HUES64 (cell line): Measurements from ENCODE around the gene HAGH.

Experiments used
- H3K27ac ChIP-seq: 2 replicates; pipeline ENCODE4 v1.7.0; 2013; ENCODE audit warnings: low read depth, low read length, inconsistent platforms
- H3K27me3 ChIP-seq: 2 replicates; pipeline ENCODE4 v1.6.1; 2013; ENCODE audit warnings: mild to moderate bottlenecking, low read length; ENCODE audit not compliant: insufficient read depth
- H3K36me3 ChIP-seq: 2 replicates; pipeline ENCODE4 v1.6.1; 2013; ENCODE audit warnings: mild to moderate bottlenecking, low read length; ENCODE audit not compliant: insufficient read depth
- H3K4me1 ChIP-seq: 2 replicates; pipeline ENCODE4 v1.6.1; 2013; ENCODE audit warnings: mild to moderate bottlenecking, low read length, moderate library complexity; ENCODE audit not compliant: insufficient read depth
- H3K4me3 ChIP-seq: 2 replicates; pipeline ENCODE4 v1.5.1; 2013; ENCODE audit warnings: mild to moderate bottlenecking, low read length, moderate library complexity
- H3K9ac ChIP-seq: 2 replicates; pipeline ENCODE4 v1.6.1; 2013; ENCODE audit warnings: mild to moderate bottlenecking, low read depth, low read length
- H3K9me3 ChIP-seq: 2 replicates; pipeline ENCODE4 v1.6.1; 2013; ENCODE audit warnings: low read depth, low read length; ENCODE audit not compliant: insufficient read depth
- WGBS: fragments of 150-250, 120-280 bp; methylation state at CpG from one replicate; pipeline ENCODE4 v1.1.7; 2013; ENCODE audit warnings: missing lambda C conversion rate; 5-methylcytosine and 5-hydroxymethylcytosine counted together

Gene HAGH

DNA sequence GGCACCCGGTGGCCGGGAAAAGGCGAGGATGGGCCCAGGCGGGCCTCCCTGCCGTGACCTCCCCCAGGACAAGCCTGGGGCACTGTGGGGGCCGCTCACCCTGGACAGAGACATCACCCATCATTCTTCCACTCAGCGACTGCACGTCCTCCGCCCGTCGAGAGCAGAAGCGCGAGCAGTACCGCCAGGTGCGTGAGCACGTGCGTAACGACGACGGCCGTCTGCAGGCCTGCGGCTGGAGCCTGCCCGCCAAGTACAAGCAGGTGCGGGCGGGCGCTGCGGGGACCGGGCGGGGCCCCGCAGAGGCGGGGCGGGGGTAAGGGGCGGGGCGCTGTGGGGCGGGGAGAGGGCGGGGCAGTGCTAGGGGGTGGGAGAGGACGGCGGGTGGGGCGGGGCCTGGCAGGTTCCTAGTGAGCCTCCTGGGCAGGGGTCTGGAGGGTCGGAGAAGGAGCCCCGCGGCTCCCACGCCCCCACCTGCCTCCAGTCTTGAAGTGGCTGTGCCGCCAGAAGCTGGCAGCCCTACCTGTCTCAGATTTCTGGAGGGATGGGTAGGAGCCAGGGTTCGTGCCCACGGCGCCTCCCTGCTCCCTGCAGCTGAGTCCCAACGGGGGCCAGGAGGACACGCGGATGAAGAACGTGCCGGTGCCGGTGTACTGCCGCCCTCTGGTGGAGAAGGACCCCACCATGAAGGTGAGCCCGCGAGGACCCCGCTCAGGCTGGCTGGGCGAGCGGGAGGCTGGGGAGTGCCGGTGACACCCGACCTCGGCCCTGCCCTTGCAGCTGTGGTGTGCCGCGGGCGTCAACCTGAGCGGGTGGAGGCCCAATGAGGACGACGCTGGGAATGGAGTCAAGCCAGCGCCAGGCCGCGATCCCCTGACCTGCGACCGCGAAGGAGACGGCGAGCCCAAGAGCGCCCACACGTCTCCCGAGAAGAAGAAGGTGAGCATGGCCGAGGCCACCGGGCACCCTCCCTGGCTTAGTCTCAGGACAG, 62.8 kb downstream of the HAGH start:
- H3K36me3 ChIP-seq = peaks cover 30% of the 10 kb centered on the region; the same call in 1 of the 2 replicates
- no peaks in the 10 kb centered on the region for H3K4me1 ChIP-seq
- H3K9ac ChIP-seq = peak overlapping the region; percentile 4; the same call in 1 of the 2 replicates
- 50% methylated on average over 68 of the region's 81 CpGs for WGBS
- H3K27ac ChIP-seq = peak overlapping the region; percentile 26; the same call in 1 of the 2 replicates
- no peaks in the 10 kb centered on the region for H3K27me3 ChIP-seq
- peak overlapping the region; percentile 37 for H3K4me3 ChIP-seq
- no peaks in the 10 kb centered on the region for H3K9me3 ChIP-seq

DNA sequence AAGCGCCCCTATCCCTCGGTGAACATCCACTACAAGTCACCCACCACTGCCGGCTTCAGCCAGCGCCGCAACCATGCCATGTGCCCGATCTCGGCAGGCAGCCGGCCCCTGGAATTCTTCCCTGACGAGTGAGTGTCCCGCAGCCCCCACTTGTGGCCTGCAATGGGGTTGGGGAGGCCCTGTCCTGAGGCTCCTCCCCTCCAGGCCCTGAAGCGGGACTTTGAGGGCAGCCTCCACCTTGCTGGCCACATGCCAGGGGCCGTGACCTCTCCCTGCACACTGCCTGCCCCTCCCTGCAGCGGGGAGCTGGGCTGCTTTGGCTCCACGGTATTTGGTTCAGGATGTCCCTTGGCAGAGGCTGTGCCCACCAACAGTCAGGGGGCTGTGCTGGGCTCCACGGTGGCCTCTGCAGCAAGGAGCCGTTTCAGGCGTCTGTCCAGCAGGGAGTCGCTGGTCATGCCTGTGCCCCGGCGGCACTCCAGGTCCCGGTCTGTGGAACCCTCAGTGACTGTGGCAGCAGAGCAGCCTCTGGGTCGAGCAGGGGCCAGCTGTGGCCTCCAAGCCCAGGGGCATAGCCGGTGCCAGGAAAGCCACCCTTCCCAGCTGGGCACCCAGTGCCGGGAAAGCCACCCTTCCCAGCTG, 63.6 kb downstream of the HAGH start:
- H3K36me3 ChIP-seq = peaks cover 24% of the 10 kb centered on the region; the same call in 1 of the 2 replicates
- H3K4me3 ChIP-seq = no peak overlapping the region
- H3K4me1 ChIP-seq = no peaks in the 10 kb centered on the region
- 92% methylated on average over 24 of the region's 24 CpGs for WGBS
- H3K27me3 ChIP-seq = no peaks in the 10 kb centered on the region
- no peak overlapping the region; the same call in 1 of the 2 replicates for H3K9ac ChIP-seq
- H3K27ac ChIP-seq = no peak overlapping the region
- H3K9me3 ChIP-seq = no peaks in the 10 kb centered on the region

DNA sequence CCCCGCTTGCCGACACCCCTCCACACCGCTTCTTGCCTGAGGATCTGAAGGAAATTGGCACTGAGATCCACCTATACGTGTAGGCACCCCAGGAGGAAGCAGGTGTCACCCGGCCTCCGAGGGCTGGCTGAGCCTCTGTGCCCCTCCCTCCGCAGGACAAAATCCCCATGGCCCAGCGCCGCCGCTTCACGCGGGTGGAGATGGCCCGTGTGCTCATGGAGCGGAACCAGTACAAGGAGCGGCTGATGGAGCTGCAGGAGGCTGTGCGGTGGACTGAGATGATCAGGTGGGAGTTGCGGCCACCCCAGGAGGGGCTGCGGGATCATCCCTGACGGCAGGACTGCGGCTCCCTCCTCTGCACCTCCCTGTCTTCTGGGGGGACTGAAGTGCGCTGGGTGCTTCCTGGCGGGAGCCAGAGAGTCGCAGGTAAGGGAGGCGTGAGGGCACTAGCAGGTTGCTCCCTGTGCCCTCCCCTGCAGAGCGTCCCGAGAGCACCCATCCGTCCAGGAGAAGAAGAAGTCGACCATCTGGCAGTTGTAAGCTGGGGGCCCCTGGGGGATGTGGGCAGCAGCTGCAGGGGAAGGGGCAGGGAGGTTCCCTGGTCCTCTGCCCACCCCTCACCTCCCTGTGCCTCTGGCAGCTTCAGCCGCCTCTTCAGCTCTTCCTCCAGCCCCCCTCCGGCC, 64.3 kb downstream of the HAGH start:
- no peak overlapping the region for H3K4me3 ChIP-seq
- H3K27me3 ChIP-seq = no peaks in the 10 kb centered on the region
- H3K27ac ChIP-seq = no peak overlapping the region
- H3K36me3 ChIP-seq = peaks cover 17% of the 10 kb centered on the region; the same call in 1 of the 2 replicates
- WGBS = 94% methylated on average over 30 of the region's 30 CpGs
- H3K9ac ChIP-seq = no peak overlapping the region
- H3K4me1 ChIP-seq = no peaks in the 10 kb centered on the region
- H3K9me3 ChIP-seq = no peaks in the 10 kb centered on the region

DNA sequence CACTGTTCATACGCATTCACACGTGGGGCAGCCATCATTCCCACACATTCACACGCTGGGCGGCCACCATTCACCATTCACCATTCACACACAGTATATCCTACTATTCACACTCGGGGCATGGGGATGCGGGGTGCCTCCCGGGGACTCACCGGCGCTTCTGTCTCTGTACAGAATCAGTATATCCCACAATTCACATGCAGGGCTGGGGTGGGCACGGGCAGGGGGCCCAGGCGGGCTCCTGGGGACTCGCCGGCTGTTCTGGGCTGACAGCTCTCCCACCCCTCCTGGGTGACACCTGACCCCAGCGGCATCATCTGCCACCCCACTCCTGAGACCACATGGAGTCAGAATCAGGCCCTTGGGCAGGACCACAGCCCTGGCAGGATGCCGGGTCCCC, 64.9 kb downstream of the HAGH start:
- Histone ChIP-seq H3K27me3 (no peaks in the 10 kb centered on the region), H3K36me3 (peaks cover 11% of the 10 kb centered on the region; the same call in 1 of the 2 replicates), H3K4me3 (no peak overlapping the region), H3K27ac (no peak overlapping the region), H3K9ac (no peak overlapping the region), H3K4me1 (no peaks in the 10 kb centered on the region), H3K9me3 (no peaks in the 10 kb centered on the region)
- WGBS = 92% methylated on average over 15 of the region's 15 CpGs

DNA sequence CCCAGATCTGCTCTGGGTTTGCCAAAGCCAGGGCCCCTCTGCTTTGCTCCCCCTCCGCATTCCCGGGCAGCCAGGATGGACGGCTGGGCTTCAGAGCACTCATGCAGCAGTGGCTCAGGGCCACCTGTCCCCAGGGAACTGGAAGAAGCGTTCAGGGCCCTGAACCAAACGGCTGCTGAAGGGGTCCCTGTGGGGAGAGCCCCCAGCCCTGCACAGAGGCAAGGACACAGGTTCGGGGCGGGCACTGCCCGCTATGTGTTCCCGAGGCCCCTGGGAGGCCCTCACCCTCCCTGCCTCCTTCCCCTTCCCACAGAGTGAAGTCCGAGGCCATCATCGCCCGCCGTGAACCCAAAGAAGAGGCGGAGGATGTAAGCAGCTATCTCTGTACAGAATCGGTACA, 65.7 kb downstream of the HAGH start:
- Histone ChIP-seq H3K4me1 (no peaks in the 10 kb centered on the region), H3K9me3 (no peaks in the 10 kb centered on the region), H3K27ac (no peak overlapping the region), H3K9ac (no peak overlapping the region), H3K36me3 (peaks cover 11% of the 10 kb centered on the region; the same call in 1 of the 2 replicates), H3K27me3 (no peaks in the 10 kb centered on the region), H3K4me3 (no peak overlapping the region)
- WGBS = 94% methylated on average over 15 of the region's 15 CpGs

DNA sequence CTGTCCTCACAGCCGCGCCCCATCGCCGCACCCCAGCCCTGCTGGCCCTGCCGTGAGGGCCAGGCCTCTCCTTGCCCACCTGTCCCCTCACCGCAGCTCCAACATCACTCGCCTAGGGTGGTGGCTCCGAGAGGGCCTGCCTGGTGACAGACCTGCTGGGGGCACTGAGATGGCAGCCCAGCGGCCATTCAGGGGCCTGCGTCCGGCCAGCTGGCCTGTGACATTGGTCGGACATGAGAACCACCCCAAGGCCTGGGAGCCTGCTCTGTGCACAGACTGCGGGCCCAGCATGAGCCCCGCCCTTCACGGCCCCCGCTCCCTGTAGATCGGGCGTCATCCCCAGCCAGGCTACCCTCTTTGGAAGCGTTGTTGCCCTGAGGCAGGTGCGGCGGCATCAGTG, 67.1 kb downstream of the HAGH start:
- H3K9ac ChIP-seq = no peak overlapping the region
- 0 out of 2 replicates have a peak, but pooled peaks cover 8% of the 10 kb centered on the region for H3K36me3 ChIP-seq
- H3K9me3 ChIP-seq = no peaks in the 10 kb centered on the region
- no peaks in the 10 kb centered on the region for H3K27me3 ChIP-seq
- H3K4me3 ChIP-seq = no peak overlapping the region
- WGBS = 94% methylated on average over 21 of the region's 21 CpGs
- no peak overlapping the region for H3K27ac ChIP-seq
- no peaks in the 10 kb centered on the region for H3K4me1 ChIP-seq

- Histone ChIP-seq H3K9me3 (no peaks in the 10 kb centered on the region), H3K27ac (no peak overlapping the region), H3K9ac (no peak overlapping the region), H3K36me3 (0 out of 2 replicates have a peak, but pooled peaks cover 8% of the 10 kb centered on the region), H3K4me1 (no peaks in the 10 kb centered on the region), H3K27me3 (no peaks in the 10 kb centered on the region), H3K4me3 (no peak overlapping the region)
- 94% methylated on average over 18 of the region's 18 CpGs for WGBS
Observed at GRCh38 chr16:1758923-1759322, 67.7 kb downstream of the HAGH start.

DNA sequence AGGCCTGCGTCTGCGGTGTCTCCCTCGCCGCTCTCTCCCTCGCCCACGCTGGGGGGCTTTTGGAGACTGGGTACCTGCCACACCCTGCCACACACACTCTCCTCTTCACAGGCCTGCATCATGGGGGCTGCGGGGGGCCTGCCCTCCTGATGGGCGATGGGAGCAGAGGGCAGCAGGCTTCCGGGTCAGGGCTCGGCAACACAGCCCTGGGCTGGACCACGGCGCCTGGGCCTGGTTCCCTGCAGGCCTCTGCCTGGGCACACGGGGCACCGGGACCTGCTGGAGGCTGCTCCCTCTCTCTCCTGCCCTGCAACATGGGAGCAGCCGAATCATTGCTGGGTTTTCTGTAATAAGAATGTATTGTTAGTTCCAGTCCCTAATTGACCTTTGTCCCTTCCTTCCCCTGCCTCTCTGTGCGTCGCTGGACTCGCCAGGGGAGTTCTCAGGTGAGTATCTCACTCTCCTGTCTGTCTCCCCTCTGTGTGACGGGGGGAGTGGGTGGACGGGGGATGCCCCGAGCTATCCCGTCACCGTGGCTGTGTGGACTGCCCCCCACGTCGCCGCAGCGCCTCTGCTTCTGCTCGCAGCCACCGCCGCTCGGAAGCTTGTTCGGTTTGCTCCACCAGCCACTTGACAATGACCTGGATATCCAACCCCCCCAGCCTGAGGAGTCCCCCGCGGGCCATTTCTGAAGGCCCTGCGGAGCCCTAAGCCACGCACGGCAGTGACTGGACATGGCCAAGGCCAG, 68.7 kb downstream of the HAGH start:
- peaks cover 11% of the 10 kb centered on the region; the same call in 1 of the 2 replicates for H3K36me3 ChIP-seq
- 93% methylated on average over 36 of the region's 37 CpGs for WGBS
- no peak overlapping the region for H3K4me3 ChIP-seq
- H3K27ac ChIP-seq = no peak overlapping the region
- H3K27me3 ChIP-seq = no peaks in the 10 kb centered on the region
- no peaks in the 10 kb centered on the region for H3K9me3 ChIP-seq
- H3K9ac ChIP-seq = no peak overlapping the region
- H3K4me1 ChIP-seq = no peaks in the 10 kb centered on the region
